NCI-H2227 (cell line): ENCODE data around the gene ZNF91.
"Not testable (repeated sequence)": the region's sequence is repeated elsewhere in the genome, so short reads cannot be mapped to it uniquely, and the experiment has no call there.

Source experiments
- DNase-seq: peaks from one replicate; lab custom pipeline; 2025; ENCODE audit not compliant: unreplicated experiment; lab: John Stamatoyannopoulos, UW

ZNF91 gene

DNA sequence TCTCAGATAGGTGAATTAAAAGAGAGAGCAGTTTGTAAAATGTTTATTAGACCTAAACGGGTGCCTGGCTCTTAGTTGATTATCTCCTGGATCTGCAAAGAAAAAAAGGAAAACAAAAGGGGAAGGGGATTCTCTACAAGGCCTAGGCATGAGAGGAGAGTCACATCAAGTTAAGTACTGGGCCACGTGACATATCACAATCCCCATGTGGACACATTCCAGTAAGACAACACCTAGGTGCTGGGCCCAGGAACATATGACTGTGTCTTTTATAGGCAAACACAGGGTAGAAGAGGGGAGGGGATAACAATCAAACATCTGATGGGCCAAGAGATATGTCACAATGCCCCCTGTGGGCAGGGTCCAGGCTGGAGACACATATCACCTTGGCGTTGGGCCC is 4.2 kb upstream of the ZNF91 start:
- DNase-seq, result no peak

DNA sequence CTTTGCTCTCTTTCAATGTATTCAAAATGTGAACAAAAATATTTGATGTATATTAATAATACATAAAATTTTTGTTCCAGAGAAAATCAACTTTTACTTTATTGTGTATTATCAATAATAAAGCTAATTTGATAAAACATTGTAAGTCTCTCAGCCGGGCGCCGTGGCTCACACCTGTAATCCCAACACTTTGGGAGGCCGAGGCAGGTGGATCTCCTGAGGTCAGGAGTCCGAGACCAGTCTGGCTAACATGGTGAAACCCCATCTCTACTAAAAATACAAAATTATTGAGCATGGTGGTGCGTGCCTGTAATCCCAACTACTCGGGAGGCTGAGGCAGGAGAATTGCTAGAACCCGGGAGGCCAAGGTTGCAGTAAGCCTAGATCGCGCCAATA is 449 bp upstream of the ZNF91 start:
- DNase-seq, result not testable (repeated sequence)

DNA sequence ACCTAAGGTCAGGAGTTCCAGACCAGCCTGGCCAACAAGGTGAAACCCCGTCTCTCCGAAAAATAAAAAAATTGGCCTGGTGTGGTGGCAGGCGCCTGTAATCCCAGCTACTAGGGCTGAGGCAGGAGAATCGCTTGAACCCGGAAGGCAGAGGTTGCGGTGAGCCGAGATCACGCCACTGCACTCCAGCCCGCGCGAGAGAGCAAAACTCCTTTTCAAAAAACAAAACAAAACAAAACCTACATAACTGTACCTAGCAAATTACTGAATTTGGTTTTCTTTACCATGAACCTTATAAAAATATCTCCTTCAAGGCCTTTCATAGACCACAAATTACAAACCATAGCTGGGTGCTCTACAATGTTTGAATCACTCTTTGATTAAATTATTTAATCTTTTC is 760 bp downstream of the ZNF91 start:
- no peak for DNase-seq

DNA sequence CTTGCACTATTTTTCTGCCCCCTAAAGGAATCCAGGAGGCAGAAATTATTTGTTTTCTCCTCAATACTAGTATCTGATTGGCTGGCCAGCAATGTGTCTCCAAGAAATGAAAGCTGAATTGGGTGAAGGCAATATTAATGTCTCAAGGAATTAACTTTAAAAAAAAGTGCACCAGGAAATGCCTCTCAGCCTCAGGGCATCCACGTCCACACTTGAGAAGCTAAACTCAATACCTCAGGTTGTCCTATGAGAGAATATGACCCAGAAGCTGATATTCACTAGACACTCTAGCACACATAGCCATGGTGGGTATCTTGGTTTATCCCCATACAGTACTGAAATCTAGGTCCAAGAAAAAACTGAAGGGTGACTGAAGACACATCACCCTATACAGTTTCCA is 2.1 kb downstream of the ZNF91 start:
- no peak for DNase-seq

DNA sequence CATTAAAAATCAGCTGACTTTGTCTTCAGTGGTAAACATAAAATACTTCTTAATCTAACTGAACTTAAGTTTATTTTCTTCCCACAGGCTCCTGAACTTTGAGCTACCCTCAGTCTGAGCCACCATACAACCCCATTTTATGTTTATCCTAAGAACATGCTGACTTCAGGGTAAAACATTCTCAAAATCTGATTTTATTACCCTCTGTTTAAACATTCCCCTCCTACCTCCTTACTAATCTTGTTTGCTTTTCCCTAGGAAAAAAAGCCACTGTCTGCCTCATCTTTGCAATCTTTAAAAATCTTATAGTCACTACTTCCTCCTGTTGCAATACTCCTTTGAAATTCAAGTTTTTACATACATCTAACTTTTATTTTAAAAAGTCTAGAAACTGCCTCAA is 4.0 kb downstream of the ZNF91 start:
- no peak for DNase-seq

DNA sequence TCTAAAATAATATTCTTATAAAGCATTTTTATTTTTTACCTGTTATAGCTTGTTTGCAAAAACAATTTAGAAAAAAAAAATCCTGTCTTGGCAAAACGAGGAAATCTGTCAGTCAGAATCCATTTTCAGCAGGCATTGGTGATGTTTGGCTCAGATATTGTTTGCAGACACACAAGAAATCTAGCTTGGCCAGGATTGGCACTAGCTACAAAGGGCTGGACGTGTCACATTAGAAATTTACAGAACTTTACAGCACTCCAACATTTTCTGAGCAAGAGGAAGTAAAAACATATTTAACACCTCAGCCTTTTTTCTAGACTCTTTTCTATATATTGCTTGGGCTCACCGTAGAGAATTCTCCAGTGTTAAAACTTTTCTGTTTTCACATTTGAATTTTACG is 9.9 kb downstream of the ZNF91 start:
- no peak for DNase-seq

DNA sequence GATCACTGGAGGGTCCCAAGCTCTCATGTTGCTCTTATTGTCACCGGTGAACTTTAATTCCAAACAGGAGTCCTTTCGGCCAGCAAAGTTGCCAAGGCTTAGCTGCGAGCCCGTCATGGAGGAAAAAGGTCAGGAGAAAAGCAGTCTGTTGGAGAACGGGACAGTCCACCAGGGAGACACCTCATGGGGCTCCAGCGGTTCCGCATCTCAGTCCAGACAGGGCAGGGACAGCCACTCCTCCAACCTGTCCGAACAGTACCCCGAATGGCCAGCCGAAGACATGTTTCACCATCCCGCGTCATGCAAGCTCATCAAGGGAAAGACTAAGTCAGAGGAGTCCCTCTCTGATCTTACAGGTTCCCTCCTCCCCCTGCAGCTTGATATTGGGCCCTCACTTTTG is 10.4 kb downstream of the ZNF91 start:
- DNase-seq, result no peak

DNA sequence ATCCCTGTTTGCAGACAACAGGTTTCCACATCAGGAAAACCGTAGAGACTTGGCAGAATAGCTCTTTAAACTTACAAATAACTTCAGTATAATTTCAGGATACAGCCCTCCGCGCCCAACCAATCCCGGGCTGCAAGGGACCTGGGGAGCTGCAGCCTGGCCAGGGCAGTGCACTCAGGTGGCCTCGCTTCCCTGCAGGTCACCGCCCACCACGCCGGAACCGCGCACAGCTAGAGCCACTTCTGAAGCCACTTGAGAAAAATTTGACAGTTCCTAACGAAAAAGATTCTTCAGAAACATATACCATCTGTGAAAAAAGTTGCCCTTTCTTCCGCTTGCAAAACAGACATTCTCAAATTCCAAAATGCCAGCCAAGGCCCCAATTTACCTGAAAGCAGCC is 11.1 kb downstream of the ZNF91 start:
- DNase-seq, result no peak

DNA sequence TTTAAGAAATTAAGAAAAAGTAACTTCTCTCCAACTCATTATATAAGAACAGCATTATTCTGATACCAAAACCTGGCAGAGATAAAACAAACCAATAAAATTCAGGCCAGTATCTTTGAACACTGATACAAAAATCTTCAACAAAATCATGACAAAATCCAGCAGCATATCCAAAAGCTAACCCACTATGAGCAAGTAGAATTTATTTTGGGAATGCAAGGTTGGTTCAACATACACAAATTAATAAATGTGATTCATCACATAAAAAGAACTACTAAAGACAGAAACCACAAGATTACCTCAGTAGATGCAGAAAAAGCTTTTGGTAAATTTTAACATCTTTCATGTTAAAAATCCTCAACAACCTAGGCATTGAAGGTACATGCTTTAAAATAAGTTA is 12.3 kb downstream of the ZNF91 start:
- DNase-seq, result no peak

DNA sequence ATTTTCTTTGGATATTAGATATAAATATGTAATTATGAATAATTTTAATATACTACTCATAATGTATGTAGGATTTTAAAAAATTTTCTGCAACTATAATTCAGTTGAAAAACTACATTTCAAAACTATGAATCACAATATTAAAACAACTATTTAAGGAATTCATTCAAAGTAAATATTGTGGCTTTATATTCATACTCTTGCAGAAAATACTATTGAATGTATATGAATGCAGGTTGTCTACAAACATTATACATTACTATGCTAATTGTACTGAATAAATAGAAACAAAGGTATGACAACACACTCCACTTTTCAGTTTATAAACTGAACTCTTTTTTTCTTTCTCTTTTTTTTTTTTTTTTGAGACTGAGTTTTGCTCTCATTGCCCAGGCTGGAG is 14.2 kb downstream of the ZNF91 start:
- DNase-seq, result no peak

DNA sequence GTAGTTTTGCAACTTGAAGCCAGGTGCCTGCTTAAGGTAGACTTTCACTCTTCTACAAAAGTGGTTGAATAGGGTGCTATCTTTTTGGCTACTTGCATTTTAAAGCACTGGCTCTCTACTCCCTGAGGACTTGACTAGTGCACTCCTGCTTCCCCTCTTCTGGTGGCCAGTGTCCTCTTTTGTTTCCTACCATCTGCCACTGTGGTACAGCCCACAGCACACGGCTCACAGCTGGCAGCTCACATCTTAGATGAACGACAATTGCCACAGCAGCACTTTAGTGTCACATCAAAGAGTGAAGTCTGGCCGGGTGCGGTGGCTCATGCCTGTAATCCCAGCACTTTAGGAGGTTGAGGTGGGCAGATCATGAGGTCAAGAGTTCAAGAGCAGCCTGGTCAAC is 15.6 kb downstream of the ZNF91 start:
- not testable (repeated sequence) for DNase-seq

DNA sequence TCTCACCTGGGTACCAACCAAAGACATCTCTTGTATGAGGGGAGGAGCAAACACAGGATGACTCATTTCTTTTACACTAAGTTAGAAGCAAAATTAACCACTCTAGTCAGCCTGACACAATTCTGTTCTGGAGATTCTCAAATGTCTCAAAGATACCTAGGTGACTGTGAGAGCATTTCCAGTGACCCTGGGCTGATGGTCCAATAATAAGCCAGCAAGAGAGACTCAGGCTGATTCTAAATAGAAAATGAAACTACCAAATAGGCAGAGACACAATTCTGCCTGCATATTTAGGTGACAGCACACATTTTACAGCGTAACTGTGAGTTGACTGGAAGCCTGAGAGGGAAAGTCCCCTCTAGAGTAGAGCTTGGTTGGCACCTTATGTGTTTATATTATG is 16.3 kb downstream of the ZNF91 start:
- DNase-seq, result no peak

DNA sequence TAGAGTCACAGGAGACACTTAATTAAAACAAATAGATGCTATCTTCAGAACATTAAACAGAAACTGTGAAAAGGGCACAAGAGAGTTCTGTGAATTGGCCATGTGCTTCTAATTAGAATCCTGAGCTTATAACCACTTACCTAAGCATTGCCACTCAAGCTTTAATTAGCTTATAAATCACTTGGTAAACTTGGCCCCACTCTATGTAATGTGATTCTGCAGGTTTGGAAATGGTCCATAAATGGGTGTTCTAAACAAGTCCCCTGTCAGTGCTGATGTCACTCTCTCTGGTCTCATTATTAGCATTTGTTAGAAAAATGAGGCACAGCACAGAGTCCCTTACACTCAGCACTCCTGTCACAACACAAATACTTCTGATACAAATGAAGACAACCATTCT is 18.0 kb downstream of the ZNF91 start:
- no peak for DNase-seq

DNA sequence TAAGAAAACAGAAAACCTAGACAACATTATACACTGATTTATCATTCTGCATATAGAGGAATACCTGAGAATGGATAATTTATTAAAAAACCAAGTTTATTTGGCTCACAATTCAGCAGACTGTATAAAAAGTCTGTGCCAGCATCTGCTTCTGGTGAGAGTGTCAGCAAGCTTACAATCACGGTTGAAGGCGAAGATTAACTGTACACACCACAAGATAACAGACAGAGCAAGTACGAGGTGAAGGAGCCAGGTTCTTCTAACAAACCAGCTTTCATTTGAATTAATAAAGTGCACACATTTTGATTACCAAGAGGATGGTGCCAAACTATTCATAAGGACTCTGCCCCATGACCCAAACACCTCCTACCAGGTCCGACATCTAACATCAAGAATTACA is 28.8 kb downstream of the ZNF91 start:
- no peak for DNase-seq

DNA sequence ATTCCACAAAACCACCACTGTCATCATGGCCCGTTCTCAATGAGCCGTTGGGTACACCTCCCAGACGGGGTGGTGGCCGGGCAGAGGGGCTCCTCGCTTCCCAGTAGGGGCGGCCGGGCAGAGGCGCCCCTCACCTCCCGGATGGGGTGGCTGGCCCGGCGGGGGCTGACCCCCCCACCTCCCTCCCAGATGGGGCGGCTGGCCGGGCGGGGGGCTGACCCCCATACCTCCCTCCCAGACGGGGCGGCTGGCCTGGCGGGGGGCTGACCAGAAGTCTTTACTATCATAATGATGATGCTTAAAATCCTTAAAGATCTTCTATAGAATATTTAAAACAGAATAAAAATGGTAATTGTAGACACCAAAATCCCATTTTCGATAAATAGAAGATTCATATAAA is 29.2 kb downstream of the ZNF91 start:
- DNase-seq, result not testable (repeated sequence)

DNA sequence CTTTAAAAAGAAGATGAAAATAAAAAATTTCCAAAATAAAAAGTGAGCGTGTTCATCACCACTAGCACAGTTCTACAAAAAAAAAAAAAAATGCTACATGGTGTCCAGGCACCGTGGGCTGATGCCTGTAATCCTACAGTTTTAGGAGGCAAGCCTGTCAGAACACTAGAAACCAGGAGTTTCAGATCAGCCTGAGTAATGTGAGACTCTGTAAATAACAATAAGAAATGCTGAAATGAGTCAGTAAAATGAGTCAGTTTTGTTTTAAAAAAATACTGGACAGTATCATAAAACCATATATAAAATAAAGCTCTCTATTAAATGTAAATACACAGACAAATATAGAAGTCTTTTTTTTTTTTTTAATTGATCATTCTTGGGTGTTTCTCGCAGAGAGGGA is 30.0 kb downstream of the ZNF91 start:
- DNase-seq, result no peak

DNA sequence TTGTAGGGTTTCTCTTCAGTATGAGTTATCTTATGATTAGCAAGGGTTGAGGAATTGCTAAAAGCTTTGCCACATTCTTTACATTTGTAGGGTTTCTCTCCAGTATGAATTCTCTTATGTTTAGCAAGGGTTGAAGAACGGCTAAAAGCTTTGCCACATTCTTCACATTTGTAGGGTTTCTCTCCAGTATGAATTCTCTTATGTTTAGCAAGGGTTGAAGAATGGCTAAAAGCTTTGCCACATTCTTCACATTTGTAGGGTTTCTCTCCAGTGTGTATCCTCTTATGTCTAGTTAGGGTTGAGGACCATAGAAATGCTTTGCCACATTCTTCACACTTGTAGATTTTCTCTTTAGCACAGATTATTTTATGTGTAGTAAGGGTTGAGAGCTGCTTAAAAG is 33.4 kb downstream of the ZNF91 start:
- not testable (repeated sequence) for DNase-seq

DNA sequence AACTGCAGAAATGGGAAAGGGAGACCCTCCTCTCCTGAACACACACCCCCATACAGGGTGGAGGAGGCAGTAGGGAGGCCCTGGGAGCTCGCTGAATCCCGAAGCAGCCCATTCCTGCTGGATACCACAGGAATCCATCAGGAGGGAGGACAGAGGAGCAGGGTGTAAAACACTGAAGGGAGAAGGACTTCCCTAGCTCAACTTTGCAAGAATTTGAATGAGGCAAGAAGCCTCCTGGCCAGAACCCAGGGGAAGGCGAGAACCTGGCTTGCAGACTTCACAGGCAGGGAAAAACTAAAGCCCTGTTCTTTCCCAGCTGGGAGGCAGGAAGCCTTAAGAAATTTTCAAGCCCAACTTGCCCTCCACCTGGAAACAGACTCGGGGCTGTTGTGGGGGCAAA is 43.5 kb downstream of the ZNF91 start:
- no peak for DNase-seq

DNA sequence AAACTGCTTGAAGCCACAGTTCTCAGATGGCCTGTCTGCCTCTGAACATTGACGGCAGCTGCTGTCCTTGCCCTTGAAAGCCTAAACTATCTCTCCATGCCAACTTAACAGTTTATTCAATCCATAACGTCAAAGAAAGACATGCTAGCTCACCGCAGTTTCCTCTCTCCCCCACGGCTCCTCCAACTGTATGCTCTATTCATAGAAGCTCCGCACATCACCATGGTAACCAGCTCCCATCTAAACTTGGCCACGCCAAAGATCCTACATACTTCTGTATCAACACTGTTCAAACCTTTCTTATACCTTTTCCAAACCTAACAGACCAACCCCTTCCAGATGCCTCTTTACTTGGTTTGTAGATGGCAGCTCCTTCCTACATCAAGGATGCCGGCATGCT is 48.6 kb downstream of the ZNF91 start:
- DNase-seq, result no peak

DNA sequence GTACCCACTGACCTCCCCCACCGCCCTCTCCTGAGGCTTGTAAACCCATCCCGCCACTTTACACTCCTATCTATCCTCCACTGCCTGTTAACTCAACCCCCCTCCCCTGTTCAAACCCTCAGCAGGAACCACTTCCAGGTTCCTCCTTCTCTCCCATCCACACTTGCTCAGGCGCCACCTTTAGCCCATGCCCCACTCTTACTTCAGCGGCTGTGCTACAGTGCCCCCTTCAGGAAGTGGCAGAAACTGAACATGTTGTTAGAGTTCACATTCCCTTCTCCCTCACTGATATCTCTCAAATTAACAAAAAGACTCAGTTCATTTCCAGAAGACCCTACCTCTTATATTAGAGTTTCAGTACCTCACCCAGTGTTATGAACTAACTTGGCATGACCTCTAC is 49.4 kb downstream of the ZNF91 start:
- DNase-seq, result no peak

DNA sequence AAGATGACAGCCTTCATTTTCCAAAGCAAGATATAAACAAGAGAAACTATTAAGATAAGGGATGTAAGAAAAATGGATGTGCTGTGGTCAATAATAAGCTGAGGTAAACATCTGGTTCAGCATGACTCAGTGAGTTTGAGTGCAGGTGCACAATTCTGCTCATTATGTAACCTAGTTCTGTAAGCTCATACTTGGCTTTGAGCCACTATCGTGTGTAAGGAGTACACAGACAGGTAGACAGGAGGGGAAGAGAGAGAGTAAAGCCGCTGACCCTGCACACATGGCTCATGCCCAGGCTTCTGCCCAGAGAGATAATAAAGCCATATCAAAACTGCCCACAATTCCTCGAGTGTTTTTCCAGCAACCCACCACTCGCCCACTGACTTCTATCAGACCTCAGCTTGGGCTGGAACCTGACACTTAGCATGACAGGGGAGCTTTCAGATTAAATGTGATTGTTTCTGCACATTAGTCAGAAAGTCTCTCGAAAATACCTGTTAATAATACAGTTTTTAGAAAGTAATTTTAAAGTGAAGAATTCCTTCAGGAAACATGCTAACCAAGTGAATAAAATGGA is 51.7 kb downstream of the ZNF91 start:
- no peak for DNase-seq

DNA sequence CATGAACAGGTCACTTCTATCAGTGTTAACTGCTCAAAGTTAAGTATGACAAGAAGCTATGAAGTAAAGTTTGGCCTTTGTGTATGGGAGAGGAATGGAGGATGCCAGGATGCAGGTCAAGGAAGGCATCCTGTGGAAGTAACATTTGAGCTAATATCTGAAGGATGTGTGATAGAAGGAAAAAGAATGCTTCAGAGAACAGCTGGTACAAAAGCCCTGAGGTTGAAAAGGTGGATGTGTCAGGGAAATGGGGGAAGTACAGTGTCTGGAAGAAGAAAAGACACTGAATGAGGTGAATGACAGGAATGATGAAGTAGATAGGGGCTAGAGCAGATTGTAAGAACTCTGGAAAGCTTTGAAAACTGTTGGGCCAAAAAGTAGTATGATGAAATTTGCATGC is 67.1 kb downstream of the ZNF91 start:
- no peak for DNase-seq

DNA sequence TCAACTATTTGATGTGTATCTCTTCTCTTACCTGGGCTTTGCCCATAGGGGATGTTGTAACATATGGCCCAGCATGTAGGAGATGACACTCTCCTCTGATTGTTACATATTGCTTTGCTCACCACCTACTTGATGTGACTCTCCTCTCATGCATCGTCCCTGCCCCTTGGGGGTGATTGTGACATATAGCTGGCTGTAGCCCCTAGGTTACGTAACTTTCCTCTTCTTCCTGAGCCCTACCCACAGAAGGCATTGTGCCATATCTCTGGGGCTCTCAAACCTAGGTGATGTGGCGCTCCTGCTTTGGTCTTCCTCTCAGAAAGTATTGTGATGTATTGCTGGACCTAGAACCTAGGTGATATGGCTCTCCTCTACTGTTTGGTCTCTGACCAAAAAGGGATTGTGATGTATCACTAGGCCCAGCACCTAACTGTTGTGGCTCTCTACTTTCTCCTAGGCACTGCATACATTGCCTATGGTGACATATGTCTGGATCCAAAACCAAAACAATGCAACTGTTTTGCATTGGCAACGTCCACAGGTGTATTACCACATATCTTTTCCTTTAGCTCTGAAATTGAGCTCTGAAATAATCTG is 73.2 kb downstream of the ZNF91 start:
- no peak for DNase-seq
